ENCODE measurements around the gene AK8. TPM values are rescaled to one million over a fixed set of nuclear protein-coding genes. Genes with fewer than 3 reads are reported as not detected.

Gene AK8
- total and polyA plus RNA-seq, 3 donors from 2014 or later: 15.0 to 54.8 (median 15.1) TPM

GRCh38 chr9:132802121-132802795 is 75.8 kb downstream of the AK8 start:
- H3K27ac ChIP-seq: no peak overlapping the region
- no peaks in the 10 kb centered on the region for H3K9me3 ChIP-seq
- H3K4me3 ChIP-seq: no peak overlapping the region
- WGBS, 2 donors: 70 to 81% methylated on average over 11 to 17 of the region's 17 CpGs
- peaks cover 8% of the 10 kb centered on the region for H3K4me1 ChIP-seq
- TF ChIP-seq POLR2A (IDR thresholded peaks at IDR 0.05): no peak
- no peak for TF ChIP-seq CTCF (IDR thresholded peaks at IDR 0.05)
- DNase-seq: no peak
- H3K27me3 ChIP-seq: no peaks in the 10 kb centered on the region
- intact Hi-C loops (cut with DNase I; ENCODE audit: low total_unique reads): no loop called here
- no peaks in the 10 kb centered on the region for H3K36me3 ChIP-seq (ENCODE audit: low read depth, missing control alignments)

GRCh38 chr9:132801659-132802058 is 76.4 kb downstream of the AK8 start:
- H3K4me3 ChIP-seq: no peak overlapping the region
- no peak for DNase-seq
- H3K4me1 ChIP-seq: peaks cover 8% of the 10 kb centered on the region
- H3K9me3 ChIP-seq: no peaks in the 10 kb centered on the region
- WGBS, 2 donors: 95 to 100% methylated on average over 4 of the region's 4 CpGs
- no peak overlapping the region for H3K27ac ChIP-seq
- H3K27me3 ChIP-seq: no peaks in the 10 kb centered on the region
- H3K36me3 ChIP-seq (ENCODE audit: low read depth, missing control alignments): no peaks in the 10 kb centered on the region
- intact Hi-C loops (cut with DNase I; ENCODE audit: low total_unique reads): no loop called here
- TF ChIP-seq POLR2A (IDR thresholded peaks at IDR 0.05) (no peak), CTCF (IDR thresholded peaks at IDR 0.05) (no peak)

- Histone ChIP-seq H3K9me3 (no peaks in the 10 kb centered on the region), H3K4me3 (no peak overlapping the region), H3K4me1 (peaks cover 11% of the 10 kb centered on the region), H3K27ac (no peak overlapping the region), H3K36me3 (ENCODE audit: low read depth, missing control alignments) (no peaks in the 10 kb centered on the region), H3K27me3 (no peaks in the 10 kb centered on the region)
- TF ChIP-seq POLR2A (IDR thresholded peaks at IDR 0.05): no peak
- TF ChIP-seq CTCF (IDR thresholded peaks at IDR 0.05): peak; percentile 91 to 93 (median 92)
- intact Hi-C loops (cut with DNase I; ENCODE audit: low total_unique reads): no loop called here
- DNase-seq: peak; percentile 85
- 32 to 36% methylated on average over 21 to 22 of the region's 22 CpGs for WGBS, 2 donors
Observed at GRCh38 chr9:132800038-132800648, 77.9 kb downstream of the AK8 start.

- intact Hi-C loops (cut with DNase I; ENCODE audit: low total_unique reads): no loop called here
- peak overlapping the region; percentile 72 to 91 for H3K27ac ChIP-seq
- peak; percentile 74 for DNase-seq
Observed at GRCh38 chr9:132798817-132799790, 79.0 kb downstream of the AK8 start.

More at GRCh38 chr9:132798817-132799790, 79.0 kb downstream of the AK8 start:
- H3K9me3 ChIP-seq: no peaks in the 10 kb centered on the region
- 58 to 70% methylated on average over 20 to 27 of the region's 27 CpGs for WGBS, 2 donors
- peaks cover 13% of the 10 kb centered on the region for H3K4me1 ChIP-seq
- no peaks in the 10 kb centered on the region for H3K27me3 ChIP-seq
- H3K4me3 ChIP-seq: no peak overlapping the region
- peak in 2 of 3 experiments; percentile 26 to 29 for TF ChIP-seq CTCF (IDR thresholded peaks at IDR 0.05)
- no peak for TF ChIP-seq POLR2A (IDR thresholded peaks at IDR 0.05)
- H3K36me3 ChIP-seq (ENCODE audit: low read depth, missing control alignments): no peaks in the 10 kb centered on the region
